ENCODE measurements around the gene IFNA13. TPM values are rescaled to one million over a fixed set of nuclear protein-coding genes. Genes with fewer than 3 reads are reported as not detected.
"Not testable (repeated sequence)": the region's sequence is repeated elsewhere in the genome, so short reads cannot be mapped to it uniquely, and the experiment has no call there.

The IFNA13 gene
- total RNA-seq, 1 experiment from 2014 or later: not detected

GRCh38 chr9:21381448-21382339 is 13.8 kb upstream of the IFNA13 start:
- DNase-seq: peak; percentile 88
- no peaks in the 10 kb centered on the region for H3K27me3 ChIP-seq (ENCODE audit: low read length)
- no peak overlapping the region for H3K4me3 ChIP-seq (ENCODE audit: low read length)
- H3K27ac ChIP-seq (ENCODE audit: low read length): no peak overlapping the region
- H3K79me2 ChIP-seq (ENCODE audit: low read length): no peaks in the 10 kb centered on the region
- no peaks in the 10 kb centered on the region for H3K9me2 ChIP-seq (replicated peaks; ENCODE audit: insufficient read depth, low read length)
- peaks cover 12% of the 10 kb centered on the region; the same call in 1 of the 2 replicates for H4K20me1 ChIP-seq (ENCODE audit: insufficient read depth, low read depth, low read length)
- no peak overlapping the region for H3K9ac ChIP-seq (ENCODE audit: low read length)
- H3K4me1 ChIP-seq (ENCODE audit: low read length): no peaks in the 10 kb centered on the region
- no peaks in the 10 kb centered on the region for H3K9me3 ChIP-seq (ENCODE audit: low read length)
- no peak overlapping the region for H3K4me2 ChIP-seq (ENCODE audit: low read depth, low read length, poor library complexity, severe bottlenecking)
- no peak overlapping the region for H2AFZ ChIP-seq (ENCODE audit: low read length)
- no peaks in the 10 kb centered on the region for H3K36me3 ChIP-seq (ENCODE audit: insufficient read depth, low read length)

DNA sequence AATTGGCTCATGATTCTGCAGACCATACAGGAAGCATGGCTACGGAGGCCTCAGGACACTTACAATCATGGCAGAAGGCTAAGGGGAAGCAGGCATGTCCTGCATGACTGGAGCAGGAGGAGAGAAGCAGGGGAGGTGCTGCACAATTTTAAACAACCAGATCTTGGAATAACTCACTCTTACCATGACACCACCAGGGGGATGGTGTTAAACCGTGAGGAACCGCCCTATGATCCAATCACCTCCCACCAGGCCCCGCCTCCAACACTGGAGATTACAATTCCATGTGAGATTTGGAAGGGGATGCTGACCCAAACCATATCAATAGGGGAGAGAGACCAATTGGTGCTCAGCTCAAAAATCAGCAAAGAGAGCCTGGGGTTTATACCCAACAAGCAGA is 3.6 kb upstream of the IFNA13 start:
- H3K9me3 ChIP-seq (ENCODE audit: low read length); H2AFZ ChIP-seq (ENCODE audit: low read length); H3K36me3 ChIP-seq (ENCODE audit: insufficient read depth, low read length); H3K4me2 ChIP-seq (ENCODE audit: low read depth, low read length, poor library complexity, severe bottlenecking); H3K4me1 ChIP-seq (ENCODE audit: low read length); H3K27ac ChIP-seq (ENCODE audit: low read length); DNase-seq; H3K4me3 ChIP-seq (ENCODE audit: low read length); H3K79me2 ChIP-seq (ENCODE audit: low read length); H3K27me3 ChIP-seq (ENCODE audit: low read length); H3K9ac ChIP-seq (ENCODE audit: low read length); H3K9me2 ChIP-seq (replicated peaks; ENCODE audit: insufficient read depth, low read length); H4K20me1 ChIP-seq (ENCODE audit: insufficient read depth, low read depth, low read length): not testable (repeated sequence)

DNA sequence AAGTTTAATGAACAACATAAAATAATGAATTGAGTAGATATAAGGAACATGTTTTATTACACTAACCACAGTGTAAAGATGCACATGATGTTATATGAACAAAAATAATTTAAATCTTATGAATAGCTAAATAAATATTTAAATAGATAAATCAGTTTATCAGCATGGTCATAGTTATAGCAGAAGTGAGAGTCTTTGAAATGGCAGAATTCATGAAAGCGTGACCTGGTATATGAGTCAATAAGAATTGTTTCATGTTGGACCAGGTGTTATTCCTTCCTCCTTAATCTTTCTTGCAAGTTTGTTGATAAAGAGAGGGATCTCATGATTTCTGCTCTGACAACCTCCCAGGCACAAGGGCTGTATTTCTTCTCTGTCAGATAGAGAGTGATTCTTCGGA is 688 bp downstream of the IFNA13 start:
- not testable (repeated sequence) for H3K4me3 ChIP-seq (ENCODE audit: low read length); H3K36me3 ChIP-seq (ENCODE audit: insufficient read depth, low read length); H3K9ac ChIP-seq (ENCODE audit: low read length); H3K4me1 ChIP-seq (ENCODE audit: low read length); DNase-seq; H2AFZ ChIP-seq (ENCODE audit: low read length); H3K27ac ChIP-seq (ENCODE audit: low read length); H3K9me2 ChIP-seq (replicated peaks; ENCODE audit: insufficient read depth, low read length); H4K20me1 ChIP-seq (ENCODE audit: insufficient read depth, low read depth, low read length); H3K79me2 ChIP-seq (ENCODE audit: low read length); H3K4me2 ChIP-seq (ENCODE audit: low read depth, low read length, poor library complexity, severe bottlenecking); H3K9me3 ChIP-seq (ENCODE audit: low read length); H3K27me3 ChIP-seq (ENCODE audit: low read length)

DNA sequence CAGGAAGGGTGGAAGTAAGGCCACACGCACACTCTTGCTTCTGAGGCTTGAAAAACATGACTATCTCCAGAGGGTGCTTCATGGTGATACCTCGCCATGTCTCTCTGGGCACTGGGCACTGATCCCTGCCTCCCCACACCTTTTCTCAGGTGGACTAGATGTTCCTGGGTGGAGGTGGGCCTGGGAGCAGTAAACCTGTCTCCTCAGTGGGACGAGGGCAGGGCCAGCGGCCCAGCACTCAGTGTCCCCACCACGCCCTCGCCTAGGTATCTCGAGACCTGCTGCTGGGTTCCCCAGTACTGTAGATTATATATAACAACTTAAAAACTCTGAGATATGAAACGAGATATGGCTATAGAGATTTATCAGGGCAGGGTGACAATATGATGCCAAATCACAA is 5.6 kb downstream of the IFNA13 start:
- H3K9me3 ChIP-seq (ENCODE audit: low read length): no peaks in the 10 kb centered on the region
- H3K9ac ChIP-seq (ENCODE audit: low read length): no peak overlapping the region
- DNase-seq: no peak
- no peaks in the 10 kb centered on the region for H3K4me1 ChIP-seq (ENCODE audit: low read length)
- no peaks in the 10 kb centered on the region for H3K79me2 ChIP-seq (ENCODE audit: low read length)
- no peaks in the 10 kb centered on the region for H3K9me2 ChIP-seq (replicated peaks; ENCODE audit: insufficient read depth, low read length)
- H3K27me3 ChIP-seq (ENCODE audit: low read length): no peaks in the 10 kb centered on the region
- H3K4me3 ChIP-seq (ENCODE audit: low read length): no peak overlapping the region
- no peaks in the 10 kb centered on the region for H3K36me3 ChIP-seq (ENCODE audit: insufficient read depth, low read length)
- H2AFZ ChIP-seq (ENCODE audit: low read length): no peak overlapping the region
- H4K20me1 ChIP-seq (ENCODE audit: insufficient read depth, low read depth, low read length): no peaks in the 10 kb centered on the region
- no peak overlapping the region for H3K27ac ChIP-seq (ENCODE audit: low read length)
- no peak overlapping the region for H3K4me2 ChIP-seq (ENCODE audit: low read depth, low read length, poor library complexity, severe bottlenecking)

- Histone ChIP-seq H2AFZ (ENCODE audit: low read length) (no peak overlapping the region), H3K79me2 (ENCODE audit: low read length) (no peaks in the 10 kb centered on the region), H3K9ac (ENCODE audit: low read length) (no peak overlapping the region), H3K4me1 (ENCODE audit: low read length) (no peaks in the 10 kb centered on the region), H3K27ac (ENCODE audit: low read length) (no peak overlapping the region), H3K4me3 (ENCODE audit: low read length) (no peak overlapping the region), H3K36me3 (ENCODE audit: insufficient read depth, low read length) (no peaks in the 10 kb centered on the region), H3K9me3 (ENCODE audit: low read length) (no peaks in the 10 kb centered on the region), H3K4me2 (ENCODE audit: low read depth, low read length, poor library complexity, severe bottlenecking) (no peak overlapping the region), H4K20me1 (ENCODE audit: insufficient read depth, low read depth, low read length) (no peaks in the 10 kb centered on the region), H3K27me3 (ENCODE audit: low read length) (no peaks in the 10 kb centered on the region), H3K9me2 (replicated peaks; ENCODE audit: insufficient read depth, low read length) (no peaks in the 10 kb centered on the region)
- DNase-seq: no peak
Measured at GRCh38 chr9:21357479-21358460, 10.1 kb downstream of the IFNA13 start.

DNA sequence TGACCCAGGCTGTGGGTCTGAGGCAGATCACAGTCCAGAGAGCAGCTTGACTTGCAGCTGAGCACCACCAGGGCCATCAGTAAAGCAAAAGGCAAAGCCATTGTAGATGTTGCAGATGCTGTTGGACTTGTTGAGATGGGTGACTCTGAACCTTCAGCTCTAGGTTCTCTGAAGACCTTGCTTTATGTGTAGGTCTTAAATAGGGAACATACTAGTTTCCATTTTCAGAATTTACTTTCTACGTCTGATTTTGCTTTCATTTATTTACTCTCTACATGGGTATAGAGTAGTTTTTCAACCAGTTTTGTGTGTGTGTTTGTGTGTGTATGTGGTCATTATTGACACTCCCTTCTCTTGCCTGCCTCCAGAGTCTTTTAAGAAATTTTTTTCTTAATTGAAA is 17.1 kb downstream of the IFNA13 start, which contains the start of gene IFNA6:
Gene IFNA6, minus strand, starts transcription at position 101 of the 400 bp plus-strand sequence. Its CDS starts 0 bp downstream, at position 101.
- Histone ChIP-seq H3K9me2 (replicated peaks; ENCODE audit: insufficient read depth, low read length) (no peaks in the 10 kb centered on the region), H3K4me1 (ENCODE audit: low read length) (no peaks in the 10 kb centered on the region), H3K27ac (ENCODE audit: low read length) (no peak within 1 kb of the TSS), H3K36me3 (ENCODE audit: insufficient read depth, low read length) (no peaks in the 10 kb centered on the region), H4K20me1 (ENCODE audit: insufficient read depth, low read depth, low read length) (no peaks in the 10 kb centered on the region), H2AFZ (ENCODE audit: low read length) (no peak within 1 kb of the TSS), H3K9me3 (ENCODE audit: low read length) (no peaks in the 10 kb centered on the region), H3K9ac (ENCODE audit: low read length) (no peak within 1 kb of the TSS), H3K79me2 (ENCODE audit: low read length) (no peaks in the 10 kb centered on the region), H3K27me3 (ENCODE audit: low read length) (no peaks in the 10 kb centered on the region), H3K4me3 (ENCODE audit: low read length) (no peak within 1 kb of the TSS), H3K4me2 (ENCODE audit: low read depth, low read length, poor library complexity, severe bottlenecking) (no peak within 1 kb of the TSS)
- no peak for DNase-seq

GRCh38 chr9:21348430-21348970 is 19.4 kb downstream of the IFNA13 start:
- Histone ChIP-seq H3K4me1 (ENCODE audit: low read length) (no peaks in the 10 kb centered on the region), H3K4me2 (ENCODE audit: low read depth, low read length, poor library complexity, severe bottlenecking) (no peak overlapping the region), H3K36me3 (ENCODE audit: insufficient read depth, low read length) (no peaks in the 10 kb centered on the region), H3K27me3 (ENCODE audit: low read length) (no peaks in the 10 kb centered on the region), H3K9ac (ENCODE audit: low read length) (no peak overlapping the region), H3K9me2 (replicated peaks; ENCODE audit: insufficient read depth, low read length) (no peaks in the 10 kb centered on the region), H3K79me2 (ENCODE audit: low read length) (no peaks in the 10 kb centered on the region), H3K4me3 (ENCODE audit: low read length) (no peak overlapping the region), H3K9me3 (ENCODE audit: low read length) (no peaks in the 10 kb centered on the region), H3K27ac (ENCODE audit: low read length) (no peak overlapping the region), H4K20me1 (ENCODE audit: insufficient read depth, low read depth, low read length) (no peaks in the 10 kb centered on the region), H2AFZ (ENCODE audit: low read length) (no peak overlapping the region)
- no peak for DNase-seq

GRCh38 chr9:21340735-21341134 is 27.1 kb downstream of the IFNA13 start:
- Histone ChIP-seq H3K79me2 (ENCODE audit: low read length) (no peaks in the 10 kb centered on the region), H3K27me3 (ENCODE audit: low read length) (no peaks in the 10 kb centered on the region), H3K9ac (ENCODE audit: low read length) (no peak overlapping the region), H3K4me3 (ENCODE audit: low read length) (no peak overlapping the region), H3K9me2 (replicated peaks; ENCODE audit: insufficient read depth, low read length) (no peaks in the 10 kb centered on the region), H3K4me2 (ENCODE audit: low read depth, low read length, poor library complexity, severe bottlenecking) (no peak overlapping the region), H2AFZ (ENCODE audit: low read length) (no peak overlapping the region), H3K36me3 (ENCODE audit: insufficient read depth, low read length) (no peaks in the 10 kb centered on the region), H3K4me1 (ENCODE audit: low read length) (peaks cover 5% of the 10 kb centered on the region), H4K20me1 (ENCODE audit: insufficient read depth, low read depth, low read length) (no peaks in the 10 kb centered on the region), H3K27ac (ENCODE audit: low read length) (no peak overlapping the region), H3K9me3 (ENCODE audit: low read length) (no peaks in the 10 kb centered on the region)
- no peak for DNase-seq
